Measurements from ENCODE around the gene INSRR.

- TF ChIP-seq CTCF (IDR thresholded peaks at IDR 0.05 in 8 of 11, conservative IDR thresholded peaks at IDR 0.05 in 3 of 11) (no peak), POLR2A (IDR thresholded peaks at IDR 0.05) (no peak), POLR2AphosphoS5 (IDR thresholded peaks at IDR 0.05) (no peak)
Observed at GRCh38 chr1:156874572-156875340, 15.8 kb upstream of the INSRR start.
